ENCODE results near the gene CTCFL.

CTCFL gene

DNA sequence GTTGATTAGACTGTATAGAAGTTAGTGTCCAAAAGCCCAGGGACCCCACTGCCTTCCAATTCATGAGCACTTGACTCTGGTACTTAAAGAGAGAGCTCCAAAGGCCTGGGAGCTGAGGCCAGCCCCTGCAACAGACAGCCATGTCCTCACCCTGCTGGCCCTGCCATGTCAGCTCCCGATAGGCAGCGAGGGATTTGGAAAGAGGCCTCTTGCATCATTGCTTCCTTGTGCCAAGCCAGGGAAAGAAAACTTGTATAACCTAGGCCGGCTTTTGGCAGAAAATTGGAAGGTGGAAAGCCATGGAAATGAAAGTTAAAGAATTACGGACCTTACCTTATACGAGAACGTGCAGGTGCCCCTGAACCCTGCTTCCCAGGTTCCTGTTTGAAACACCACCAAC lies 27.5 kb upstream of the CTCFL start:
- Histone ChIP-seq H3K36me3 (ENCODE audit: control insufficient read depth, low read length) (no peaks in the 10 kb centered on the region), H3K4me3 (ENCODE audit: low read length) (no peak overlapping the region), H3K9me2 (replicated peaks; ENCODE audit: control insufficient read depth, low read length) (no peaks in the 10 kb centered on the region), H3K27me3 (ENCODE audit: control insufficient read depth, low read length) (peaks cover 36% of the 10 kb centered on the region), H3K27ac (ENCODE audit: low read depth, low read length) (no peak overlapping the region), H3K79me2 (ENCODE audit: control insufficient read depth, low read length) (no peaks in the 10 kb centered on the region), H3K9me3 (ENCODE audit: control insufficient read depth, insufficient read depth, low read length) (no peaks in the 10 kb centered on the region), H3K4me1 (ENCODE audit: control insufficient read depth, low read length) (no peaks in the 10 kb centered on the region), H4K20me1 (ENCODE audit: control insufficient read depth, insufficient read depth, low read depth, low read length) (peaks cover 1% of the 10 kb centered on the region; the same call in 1 of the 2 replicates), H3K4me2 (ENCODE audit: low read length) (no peak overlapping the region), H3F3A (ENCODE audit: control insufficient read depth, insufficient read depth) (no peaks in the 10 kb centered on the region)
- TF ChIP-seq, protein P1, sequence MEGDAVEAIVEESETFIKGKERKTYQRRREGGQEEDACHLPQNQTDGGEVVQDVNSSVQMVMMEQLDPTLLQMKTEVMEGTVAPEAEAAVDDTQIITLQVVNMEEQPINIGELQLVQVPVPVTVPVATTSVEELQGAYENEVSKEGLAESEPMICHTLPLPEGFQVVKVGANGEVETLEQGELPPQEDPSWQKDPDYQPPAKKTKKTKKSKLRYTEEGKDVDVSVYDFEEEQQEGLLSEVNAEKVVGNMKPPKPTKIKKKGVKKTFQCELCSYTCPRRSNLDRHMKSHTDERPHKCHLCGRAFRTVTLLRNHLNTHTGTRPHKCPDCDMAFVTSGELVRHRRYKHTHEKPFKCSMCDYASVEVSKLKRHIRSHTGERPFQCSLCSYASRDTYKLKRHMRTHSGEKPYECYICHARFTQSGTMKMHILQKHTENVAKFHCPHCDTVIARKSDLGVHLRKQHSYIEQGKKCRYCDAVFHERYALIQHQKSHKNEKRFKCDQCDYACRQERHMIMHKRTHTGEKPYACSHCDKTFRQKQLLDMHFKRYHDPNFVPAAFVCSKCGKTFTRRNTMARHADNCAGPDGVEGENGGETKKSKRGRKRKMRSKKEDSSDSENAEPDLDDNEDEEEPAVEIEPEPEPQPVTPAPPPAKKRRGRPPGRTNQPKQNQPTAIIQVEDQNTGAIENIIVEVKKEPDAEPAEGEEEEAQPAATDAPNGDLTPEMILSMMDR (IDR thresholded peaks at IDR 0.05; ENCODE audit: low read depth, low read length, poor library complexity, severe bottlenecking), result no peak
- no peak for TF ChIP-seq EZH2phosphoT487 (IDR thresholded peaks at IDR 0.05; ENCODE audit: borderline replicate concordance, low read length)

DNA sequence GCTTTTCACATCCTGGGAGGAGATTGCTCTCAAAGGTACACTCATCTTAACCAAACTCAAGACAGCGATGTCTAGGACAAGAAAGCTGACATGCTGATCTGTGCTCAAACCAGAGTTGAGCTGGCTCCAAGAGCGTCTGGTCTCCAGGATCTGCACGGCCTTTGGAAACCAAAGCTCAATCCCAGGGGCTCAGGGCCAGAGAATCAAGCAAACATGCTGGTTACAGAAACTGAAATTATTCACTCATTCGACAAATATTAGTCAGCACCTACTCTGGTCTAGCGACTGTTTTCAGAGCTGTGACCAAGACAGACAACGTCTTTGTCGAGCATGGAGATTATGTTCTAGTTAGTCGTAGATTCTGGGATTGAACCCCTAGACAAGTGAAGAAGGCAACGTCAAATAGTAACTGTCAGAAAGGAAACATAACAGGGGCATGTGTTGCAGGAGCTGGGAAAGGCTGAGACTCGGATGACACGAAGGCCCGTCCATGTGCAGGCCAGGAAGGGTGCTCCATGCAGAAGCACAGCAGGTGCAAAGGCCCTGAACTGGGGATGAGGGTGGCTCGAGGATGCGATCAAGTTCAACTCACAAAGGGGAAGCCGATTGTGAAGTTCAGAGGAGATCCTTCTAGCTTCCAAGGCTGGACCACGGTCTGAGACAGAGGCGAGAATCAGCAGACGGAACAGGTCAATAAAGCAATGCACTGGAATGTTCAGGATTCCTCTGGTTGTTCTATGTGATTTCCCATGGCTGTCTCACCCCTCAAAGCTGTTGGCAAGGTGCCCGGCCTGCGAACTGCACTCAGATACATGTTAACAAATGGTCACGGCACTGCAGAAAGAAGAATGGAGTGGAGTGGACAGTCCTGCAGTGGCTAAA lies 23.5 kb upstream of the CTCFL start:
- TF ChIP-seq EZH2phosphoT487 (IDR thresholded peaks at IDR 0.05; ENCODE audit: borderline replicate concordance, low read length), result no peak
- TF ChIP-seq, protein P1 (IDR thresholded peaks at IDR 0.05; ENCODE audit: low read depth, low read length, poor library complexity, severe bottlenecking), result no peak
- no peaks in the 10 kb centered on the region for H3K36me3 ChIP-seq (ENCODE audit: control insufficient read depth, low read length)
- H3K4me2 ChIP-seq (ENCODE audit: low read length), result no peak overlapping the region
- no peak overlapping the region for H3K4me3 ChIP-seq (ENCODE audit: low read length)
- no peaks in the 10 kb centered on the region for H3K79me2 ChIP-seq (ENCODE audit: control insufficient read depth, low read length)
- no peaks in the 10 kb centered on the region for H3K9me2 ChIP-seq (replicated peaks; ENCODE audit: control insufficient read depth, low read length)
- peaks cover 23% of the 10 kb centered on the region for H3K27me3 ChIP-seq (ENCODE audit: control insufficient read depth, low read length)
- no peaks in the 10 kb centered on the region for H3F3A ChIP-seq (ENCODE audit: control insufficient read depth, insufficient read depth)
- H3K4me1 ChIP-seq (ENCODE audit: control insufficient read depth, low read length), result no peaks in the 10 kb centered on the region
- no peaks in the 10 kb centered on the region for H4K20me1 ChIP-seq (ENCODE audit: control insufficient read depth, insufficient read depth, low read depth, low read length)
- H3K9me3 ChIP-seq (ENCODE audit: control insufficient read depth, insufficient read depth, low read length), result no peaks in the 10 kb centered on the region
- H3K27ac ChIP-seq (ENCODE audit: low read depth, low read length), result no peak overlapping the region

DNA sequence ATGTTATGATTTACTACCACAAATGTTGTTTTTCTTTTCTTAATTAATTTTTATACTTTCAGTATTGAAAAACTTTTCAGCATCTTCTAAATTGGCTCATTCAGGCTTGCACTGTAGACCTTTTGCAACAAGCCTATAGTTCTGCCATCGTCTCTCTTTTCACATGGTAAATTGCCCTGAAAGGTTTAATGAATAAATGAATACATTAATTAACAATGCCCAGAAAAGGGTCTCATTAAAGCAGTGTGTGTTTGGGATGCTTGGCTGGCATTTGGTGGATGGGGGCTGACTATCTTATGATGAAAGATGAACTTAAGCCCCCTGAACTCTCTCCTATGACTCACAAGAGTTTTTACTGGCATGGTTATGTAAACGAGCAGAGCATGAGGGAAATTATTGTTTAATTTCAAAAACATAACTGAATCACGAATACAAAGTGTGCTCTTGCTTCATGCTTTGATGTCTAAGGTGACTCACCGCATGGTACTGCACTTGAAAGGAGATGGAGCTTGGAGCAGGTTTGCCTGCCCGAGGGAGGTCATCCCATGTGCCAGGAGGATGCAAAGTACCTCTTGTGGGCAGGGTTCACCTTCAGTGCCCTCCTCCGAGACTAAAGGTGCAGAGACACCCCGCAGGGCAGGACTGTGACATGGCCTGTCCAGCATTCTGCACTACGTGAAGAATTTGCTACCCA lies 22.2 kb upstream of the CTCFL start:
- H3K79me2 ChIP-seq (ENCODE audit: control insufficient read depth, low read length), result no peaks in the 10 kb centered on the region
- H3K4me3 ChIP-seq (ENCODE audit: low read length), result no peak overlapping the region
- H3K4me1 ChIP-seq (ENCODE audit: control insufficient read depth, low read length), result no peaks in the 10 kb centered on the region
- peaks cover 20% of the 10 kb centered on the region for H3K27me3 ChIP-seq (ENCODE audit: control insufficient read depth, low read length)
- TF ChIP-seq, protein P1 (IDR thresholded peaks at IDR 0.05; ENCODE audit: low read depth, low read length, poor library complexity, severe bottlenecking), result no peak
- no peaks in the 10 kb centered on the region for H4K20me1 ChIP-seq (ENCODE audit: control insufficient read depth, insufficient read depth, low read depth, low read length)
- H3K9me3 ChIP-seq (ENCODE audit: control insufficient read depth, insufficient read depth, low read length), result no peaks in the 10 kb centered on the region
- no peak overlapping the region for H3K27ac ChIP-seq (ENCODE audit: low read depth, low read length)
- H3F3A ChIP-seq (ENCODE audit: control insufficient read depth, insufficient read depth), result no peaks in the 10 kb centered on the region
- no peaks in the 10 kb centered on the region for H3K9me2 ChIP-seq (replicated peaks; ENCODE audit: control insufficient read depth, low read length)
- no peaks in the 10 kb centered on the region for H3K36me3 ChIP-seq (ENCODE audit: control insufficient read depth, low read length)
- no peak overlapping the region for H3K4me2 ChIP-seq (ENCODE audit: low read length)
